NCI-H187 treated with DMSO at 0.1 percent for 48 hours (cell line): ENCODE results near the gene EGFLAM.
A peak's percentile ranks its signal among the peaks of the same experiment; 100 is the strongest.

ENCODE experiments used
- DNase-seq: peaks from one replicate; lab custom pipeline; 2025; lab: John Stamatoyannopoulos, UW

Gene EGFLAM

DNA sequence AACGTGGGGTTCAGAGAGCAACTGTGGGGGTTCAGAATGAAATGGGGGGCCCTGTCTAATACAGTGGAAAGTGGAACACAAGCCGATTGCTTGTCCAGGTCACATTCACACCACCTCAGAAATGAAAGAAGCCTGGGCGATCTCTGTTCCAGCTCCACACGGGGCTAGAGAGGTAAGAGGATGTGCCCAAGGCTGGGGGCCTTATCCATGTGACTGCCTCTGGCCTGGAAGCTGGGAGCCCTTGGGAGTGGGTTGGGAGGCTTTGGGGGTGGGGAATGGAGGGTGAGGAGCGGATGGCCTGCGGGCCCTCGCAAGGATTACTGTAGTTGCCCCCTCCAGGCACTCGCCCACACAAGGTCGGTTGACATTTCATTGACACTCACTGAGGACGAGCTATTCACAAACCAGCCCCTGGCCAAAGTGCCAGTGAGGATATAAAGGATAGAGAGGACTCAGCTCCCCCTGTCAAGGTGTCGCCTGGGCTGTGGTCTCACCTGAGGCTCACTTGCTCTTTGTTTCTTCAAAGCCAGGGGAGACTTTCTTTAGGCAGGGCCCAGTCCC, 211.4 kb downstream of the EGFLAM start:
- no peak for DNase-seq

DNA sequence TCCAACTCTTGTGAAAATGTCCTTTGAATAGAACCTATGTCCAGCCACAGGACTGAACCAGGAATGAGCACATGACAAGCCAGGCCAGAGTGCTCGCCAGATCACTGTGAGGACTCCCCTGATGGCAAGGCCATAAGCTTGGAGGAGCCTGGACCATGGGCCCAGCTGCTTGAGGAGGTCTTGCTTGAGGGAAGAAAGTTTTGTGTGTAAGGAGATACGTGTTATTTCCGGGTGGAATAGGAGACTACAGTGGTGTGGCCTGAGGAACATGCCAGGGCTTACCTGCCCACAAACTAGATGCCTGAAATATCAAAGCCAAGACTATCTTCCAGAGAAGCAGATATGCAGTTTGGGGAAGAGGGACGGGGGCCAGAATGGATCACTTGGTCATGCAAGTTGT, 213.3 kb downstream of the EGFLAM start:
- DNase-seq, result no peak

DNA sequence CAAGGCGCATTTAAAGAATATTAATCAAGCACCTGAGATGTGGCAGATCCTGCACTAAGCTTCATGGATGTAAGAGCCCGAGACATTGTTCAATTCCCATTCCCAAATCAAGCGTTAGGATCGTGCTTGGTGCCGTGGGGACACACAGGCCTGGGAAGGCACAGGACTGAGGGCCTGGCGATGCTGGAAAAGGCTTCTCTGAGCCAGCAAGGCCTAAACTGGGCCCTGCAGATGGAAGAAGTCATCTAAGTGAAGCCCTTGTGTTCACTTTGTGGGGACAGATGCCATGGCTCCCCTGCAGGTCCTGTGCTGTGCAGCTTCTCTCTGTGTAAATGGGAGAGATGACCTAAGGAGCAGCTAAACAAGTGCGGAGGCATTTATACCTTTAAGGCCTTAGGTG, 214.2 kb downstream of the EGFLAM start:
- no peak for DNase-seq

GRCh38 chr5:38473008-38473407, 214.6 kb downstream of the EGFLAM start:
- no peak for DNase-seq

- no peak for DNase-seq
Observed at GRCh38 chr5:38478166-38478565, 219.8 kb downstream of the EGFLAM start.

DNA sequence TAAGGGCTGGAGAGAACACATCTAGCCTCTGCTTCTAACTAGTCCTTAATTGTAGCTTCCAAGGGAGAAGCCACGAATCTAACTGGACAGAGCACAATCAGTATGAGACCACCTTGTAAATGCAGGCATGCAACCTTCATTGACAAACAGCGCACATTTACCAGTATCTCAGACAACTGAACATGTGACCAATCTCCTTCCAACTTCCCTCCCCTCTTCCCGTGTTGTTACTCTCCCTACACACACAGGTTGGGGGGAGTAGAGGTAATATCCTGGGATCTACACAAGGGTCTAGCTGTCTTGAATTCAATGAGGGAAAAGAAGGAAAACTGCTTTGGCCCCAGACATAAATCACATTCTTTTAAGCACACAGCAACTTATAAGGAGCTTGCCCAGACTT, 220.5 kb downstream of the EGFLAM start:
- DNase-seq, result no peak

GRCh38 chr5:38479315-38479904, 221.1 kb downstream of the EGFLAM start:
- no peak for DNase-seq

DNA sequence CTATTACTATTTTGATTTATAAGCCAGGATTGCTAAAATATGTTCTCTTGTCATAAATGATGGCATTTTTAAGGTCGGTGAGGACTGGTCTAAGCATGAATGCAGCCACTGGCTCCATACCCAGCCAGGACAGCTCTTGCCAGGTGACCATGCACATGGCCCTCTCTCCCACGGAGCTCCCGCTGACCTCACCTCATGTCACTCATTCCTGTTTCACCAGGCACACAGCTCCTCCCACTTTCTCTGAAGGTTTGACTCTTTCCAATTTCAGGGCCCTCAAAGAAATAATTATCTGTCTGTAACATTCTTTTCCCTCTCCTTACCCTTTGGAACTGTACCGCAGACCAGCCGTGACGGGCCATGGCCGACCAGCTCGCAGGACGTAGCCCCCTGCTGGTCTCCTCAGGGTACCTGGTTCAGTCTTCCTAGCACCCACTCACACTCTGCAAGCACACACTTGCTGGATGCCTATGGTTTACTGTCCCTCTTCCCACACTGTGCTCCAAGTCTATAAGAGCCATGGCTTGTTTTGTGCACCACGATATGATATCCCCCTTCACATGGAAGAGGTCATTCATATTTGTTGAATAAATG, 225.5 kb downstream of the EGFLAM start:
- DNase-seq, result no peak

DNA sequence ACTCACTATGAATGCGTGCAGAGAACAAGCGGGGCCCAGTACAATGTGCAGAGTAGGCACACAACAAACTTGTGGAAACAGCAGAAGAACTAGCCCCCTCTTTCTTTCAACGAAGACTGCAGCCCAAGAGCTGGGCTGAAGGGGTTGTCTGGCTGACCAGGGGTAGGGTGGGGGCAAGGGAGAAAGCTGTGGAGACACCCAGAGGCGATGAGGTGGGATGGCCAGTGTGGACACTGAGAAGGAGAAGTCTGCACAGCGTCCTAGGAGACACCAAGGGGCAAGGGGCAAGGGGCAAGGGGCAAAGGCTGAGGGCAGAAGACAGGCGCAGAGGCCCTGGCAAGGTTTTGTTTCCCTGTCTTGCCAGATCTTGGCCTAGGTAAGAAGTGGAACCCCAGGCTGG, 235.8 kb downstream of the EGFLAM start:
- no peak for DNase-seq

- DNase-seq, result peak; percentile 11
Observed at GRCh38 chr5:38494763-38495162, 236.4 kb downstream of the EGFLAM start.

- DNase-seq, result no peak
Observed at GRCh38 chr5:38497946-38498345, 239.6 kb downstream of the EGFLAM start.

- DNase-seq, result no peak
Observed at GRCh38 chr5:38500573-38501260, 242.4 kb downstream of the EGFLAM start.

DNA sequence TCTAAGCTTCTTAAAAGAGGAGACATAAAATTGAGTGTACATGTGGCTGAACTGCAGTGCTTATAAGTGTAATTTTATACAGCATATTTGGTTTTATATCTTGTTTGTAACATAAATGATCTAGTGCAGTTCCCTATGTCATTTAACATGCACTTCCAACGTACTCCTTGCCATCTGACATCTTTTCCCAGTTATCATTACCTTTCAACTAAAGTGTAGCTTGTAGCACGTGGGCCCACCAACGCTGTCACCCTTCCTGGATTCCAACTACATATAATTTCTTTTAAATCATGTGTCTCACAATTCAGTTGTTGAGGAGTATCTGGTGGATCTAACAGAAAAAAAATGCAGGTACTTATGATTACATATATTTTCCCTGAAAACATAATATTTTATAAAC, 247.9 kb downstream of the EGFLAM start:
- no peak for DNase-seq

DNA sequence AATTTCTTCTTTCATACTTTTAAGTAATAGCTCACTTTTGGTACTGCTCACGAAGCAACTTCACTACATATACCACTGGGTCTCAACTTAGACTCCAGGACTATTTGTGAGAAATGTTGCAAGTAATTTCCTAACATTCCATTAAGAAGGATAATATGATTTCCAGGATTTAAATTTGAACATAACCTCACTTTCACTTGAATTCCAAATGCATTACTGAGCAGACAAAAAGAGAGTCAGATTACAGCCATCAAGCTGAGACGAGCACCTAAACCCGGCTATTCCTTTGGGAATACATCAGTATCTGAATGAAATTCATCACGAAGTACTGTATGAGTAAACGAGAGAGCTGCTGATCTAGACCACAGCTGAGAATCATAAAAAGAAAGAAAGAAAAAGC, 250.8 kb downstream of the EGFLAM start:
- no peak for DNase-seq
